GM12878 (cell line): ENCODE data around the gene ERMARD. TPM values are rescaled to one million over a fixed set of nuclear protein-coding genes. Genes with fewer than 3 reads are reported as not detected.

Source experiments
- ATAC-seq: fragments of 200-7000 bp; cut with Tn5 transposase; 3 replicates; pipeline ENCODE4 v1.9.1; 2020; ENCODE audit warnings: mild to moderate bottlenecking, moderate library complexity
- BruUV-seq: library from RNA; stranded (reverse); fragments of 400-500 nt; replicated peaks from 2 replicates; lab custom pipeline; 2021; lab: Mats Ljungman, UMichigan
- CTCF ChIA-PET: fragments of 300-600 bp; sonication (Branson Sonifier 250); formaldehyde crosslinking; extraction: SDS; loops from one replicate; lab custom pipeline; 2021; ENCODE audit warnings: inconsistent platforms; lab: Yijun Ruan, JAX
- POLR2A ChIA-PET: fragments of 350-600 bp; formaldehyde crosslinking; extraction: SDS; loops from one replicate; lab custom pipeline; 2021; ENCODE audit warnings: inconsistent platforms; lab: Charles Lee
- RAD21 ChIA-PET: fragments of 300-600 bp; sonication (Branson Sonifier 250); formaldehyde crosslinking; loops from one replicate; lab custom pipeline; 2023; ENCODE audit warnings: antibody characterized with exemption; ENCODE audit not compliant: unreplicated experiment; lab: Charles Lee
- SMC1A ChIA-PET: fragments of 300-600 bp; sonication (Branson Sonifier 250); formaldehyde crosslinking; loops from one replicate; lab custom pipeline; 2023; ENCODE audit not compliant: unreplicated experiment, uncharacterized antibody; lab: Charles Lee
- DNase-seq: peaks from one replicate; pipeline ENCODE4 v3.0.0-alpha.2; 2011; ENCODE audit warnings: low read depth, low spot score
- FAIRE-seq: peaks from 3 replicates; lab custom pipeline; 2011; peaks lifted over from hg19 to GRCh38; lab: Jason Lieb, UNC
- H2AFZ ChIP-seq: 2 replicates; pipeline ENCODE4 v1.6.0; 2011; ENCODE audit warnings: low read depth, low read length, control low read depth; ENCODE audit not compliant: control insufficient read depth
- H3K27ac ChIP-seq: 2 replicates; pipeline ENCODE4 v1.5.1; 2011; ENCODE audit warnings: control low read depth; ENCODE audit not compliant: control insufficient read depth, insufficient read depth
- H3K27me3 ChIP-seq, 2 experiments: replicated peaks in 1 of 2; 2 replicates each; pipeline versions ENCODE4 v1.6.0 to v1.6.1; 2011; ENCODE audit warnings: low read length in 1 of 2; ENCODE audit not compliant: control insufficient read depth in 2 of 2, insufficient read depth in 2 of 2
- H3K36me3 ChIP-seq, 2 experiments: 2 replicates each; pipeline ENCODE4 v1.5.1; 2011; ENCODE audit warnings: low read length in 1 of 2; ENCODE audit not compliant: control insufficient read depth in 2 of 2, insufficient read depth in 2 of 2
- H3K4me1 ChIP-seq: 2 replicates; pipeline ENCODE4 v1.6.1; 2011; ENCODE audit warnings: mild to moderate bottlenecking, low read length, moderate library complexity, mixed read lengths; ENCODE audit not compliant: control insufficient read depth, insufficient read depth
- H3K4me2 ChIP-seq: 2 replicates; pipeline ENCODE4 v1.6.0; 2011; ENCODE audit warnings: control low read depth; ENCODE audit not compliant: control insufficient read depth, insufficient read depth
- H3K4me3 ChIP-seq: fragments of 200-600 bp; sonication (generic); 2 replicates; pipeline ENCODE4 v1.5.1; 2016
- H3K79me2 ChIP-seq: 2 replicates; pipeline ENCODE4 v1.6.0; 2011; ENCODE audit warnings: low read length; ENCODE audit not compliant: control insufficient read depth, insufficient read depth
- H3K9ac ChIP-seq: 2 replicates; pipeline ENCODE4 v1.8.0; 2011; ENCODE audit warnings: low read length, control low read depth, mixed read lengths; ENCODE audit not compliant: control insufficient read depth, insufficient read depth
- H3K9me3 ChIP-seq: replicated peaks from 3 replicates; pipeline ENCODE4 v1.5.1; 2011; ENCODE audit warnings: mild to moderate bottlenecking, low read length; ENCODE audit not compliant: control insufficient read depth, insufficient read depth
- H4K20me1 ChIP-seq: 2 replicates; pipeline ENCODE4 v1.6.0; 2011; ENCODE audit not compliant: control insufficient read depth, insufficient read depth
- BHLHE40 ChIP-seq, 2 experiments: fragments of 450-650 bp in 1 of 2; IDR thresholded peaks; 2 replicates each; pipeline ENCODE4 v1.6.1; 2011 to 2017; ENCODE audit warnings: low read depth in 2 of 2, borderline replicate concordance in 1 of 2, improper control_type of control experiment in 1 of 2, low read length in 1 of 2, mild to moderate bottlenecking in 1 of 2
- BMI1 ChIP-seq: fragments of 450-650 bp; IDR thresholded peaks from 2 replicates; pipeline ENCODE4 v1.6.1; 2016; ENCODE audit warnings: mild to moderate bottlenecking, moderate library complexity, borderline replicate concordance
- EED ChIP-seq: sonication (generic); IDR thresholded peaks from 2 replicates; pipeline ENCODE4 v1.6.1; 2016; ENCODE audit warnings: antibody characterized with exemption, low read depth
- HDGF ChIP-seq: fragments of 450-650 bp; IDR thresholded peaks from 2 replicates; pipeline ENCODE4 v1.6.1; 2016; ENCODE audit warnings: antibody characterized with exemption
- MYC ChIP-seq: IDR thresholded peaks from 2 replicates; pipeline ENCODE4 v1.6.1; 2011; ENCODE audit warnings: mild to moderate bottlenecking, low read length, moderate library complexity, inconsistent platforms; ENCODE audit not compliant: insufficient read depth, insufficient replicate concordance, insufficient read length, severe bottlenecking
- SP1 ChIP-seq: IDR thresholded peaks from one replicate; pipeline ENCODE4 v1.6.1; 2011; ENCODE audit warnings: low read depth, low read length
- TCF3 ChIP-seq: IDR thresholded peaks from 2 replicates; pipeline ENCODE4 v1.6.1; 2012; ENCODE audit warnings: low read depth, mild to moderate bottlenecking, low read length, borderline replicate concordance; ENCODE audit not compliant: insufficient read depth
- TCF7 ChIP-seq: IDR thresholded peaks from 2 replicates; pipeline ENCODE4 v1.6.1; 2014; ENCODE audit warnings: antibody characterized with exemption, borderline replicate concordance
- WGBS: methylation state at CpG from one replicate; pipeline ENCODE4 v1.1.6; 2016; ENCODE audit warnings: low lambda C conversion rate; ENCODE audit not compliant: insufficient replicate concordance, insufficient coverage; ENCODE audit errors: missing lambda C conversion rate; 5-methylcytosine and 5-hydroxymethylcytosine counted together
- in situ Hi-C: fragments of 300-500 bp; cut with MboI; formaldehyde crosslinking; loops from 9 replicates; pipeline ENCODE4 v1.14.3; 2018; ENCODE audit warnings: mixed read lengths
- intact Hi-C: fragments of 100-400 bp; cut with micrococcal nuclease; formaldehyde crosslinking; loops from one replicate; pipeline ENCODE4 v1.14.2; 2022; ENCODE audit not compliant: unreplicated experiment
- polyA plus RNA-seq, 11 experiments: library from polyadenylated mRNA; depleted of rRNA in 4 of 11; unstranded in 6 of 11; stranded (reverse) in 5 of 11; fragments of >200 nt; fragmentation: Nextera tagmentation in 4 of 11; fragmentation: Illumina TruSeq in 1 of 11; extraction: Ambion mirVana in 4 of 11; extraction: Trizol in 1 of 11; gene quantifications; 1 replicate in 1 of 11; 2 replicates in 10 of 11; pipeline versions ENCODE4 v1.2.1 to v1.2.3, GENCODE V29; 2011 to 2016; ENCODE audit warnings: inconsistent platforms in 2 of 11, missing spikeins in 2 of 11, low read depth in 1 of 11
- total RNA-seq, 4 experiments: library from RNA; depleted of rRNA in 3 of 4; stranded (reverse); fragments of >200 nt in 3 of 4; fragmentation: Illumina TruSeq in 1 of 4; extraction: Trizol in 1 of 4; gene quantifications; 2 replicates each; pipeline versions ENCODE4 v1.2.1 to v1.2.3, GENCODE V29; 2013 to 2021
- TF ChIP-seq, protein P1 (sequence below): fragments of 450-650 bp; IDR thresholded peaks from 2 replicates; pipeline ENCODE4 v1.6.1; 2017; ENCODE audit warnings: mild to moderate bottlenecking, moderate library complexity
- TF ChIP-seq, protein P2 (sequence below), 3 experiments: IDR thresholded peaks in 2 of 3; conservative IDR thresholded peaks in 1 of 3; 2 replicates each; pipeline ENCODE4 v1.5.1; 2011; ENCODE audit warnings: low read depth in 3 of 3, low read length in 3 of 3, mild to moderate bottlenecking in 3 of 3, control low read depth in 2 of 3, moderate library complexity in 2 of 3, inconsistent platforms in 1 of 3, mixed read lengths in 1 of 3; ENCODE audit not compliant: control insufficient read depth in 2 of 3, insufficient read depth in 1 of 3; ENCODE audit errors: extremely low read depth in 1 of 3
- TF ChIP-seq, protein P3 (sequence below): fragments of 450-650 bp; IDR thresholded peaks from 2 replicates; pipeline ENCODE4 v1.6.1; 2016; ENCODE audit warnings: mild to moderate bottlenecking

Gene ERMARD
- total and polyA plus RNA-seq, 10 of the 15 experiments (the other 5 are each of a cell fraction or from before 2014, with no cell fraction given), result 24.4 to 63.3 (median 34.1) TPM

GRCh38 chr6:169780571-169781091 is 29.2 kb downstream of the ERMARD start (continued):
- TF ChIP-seq, protein P1, sequence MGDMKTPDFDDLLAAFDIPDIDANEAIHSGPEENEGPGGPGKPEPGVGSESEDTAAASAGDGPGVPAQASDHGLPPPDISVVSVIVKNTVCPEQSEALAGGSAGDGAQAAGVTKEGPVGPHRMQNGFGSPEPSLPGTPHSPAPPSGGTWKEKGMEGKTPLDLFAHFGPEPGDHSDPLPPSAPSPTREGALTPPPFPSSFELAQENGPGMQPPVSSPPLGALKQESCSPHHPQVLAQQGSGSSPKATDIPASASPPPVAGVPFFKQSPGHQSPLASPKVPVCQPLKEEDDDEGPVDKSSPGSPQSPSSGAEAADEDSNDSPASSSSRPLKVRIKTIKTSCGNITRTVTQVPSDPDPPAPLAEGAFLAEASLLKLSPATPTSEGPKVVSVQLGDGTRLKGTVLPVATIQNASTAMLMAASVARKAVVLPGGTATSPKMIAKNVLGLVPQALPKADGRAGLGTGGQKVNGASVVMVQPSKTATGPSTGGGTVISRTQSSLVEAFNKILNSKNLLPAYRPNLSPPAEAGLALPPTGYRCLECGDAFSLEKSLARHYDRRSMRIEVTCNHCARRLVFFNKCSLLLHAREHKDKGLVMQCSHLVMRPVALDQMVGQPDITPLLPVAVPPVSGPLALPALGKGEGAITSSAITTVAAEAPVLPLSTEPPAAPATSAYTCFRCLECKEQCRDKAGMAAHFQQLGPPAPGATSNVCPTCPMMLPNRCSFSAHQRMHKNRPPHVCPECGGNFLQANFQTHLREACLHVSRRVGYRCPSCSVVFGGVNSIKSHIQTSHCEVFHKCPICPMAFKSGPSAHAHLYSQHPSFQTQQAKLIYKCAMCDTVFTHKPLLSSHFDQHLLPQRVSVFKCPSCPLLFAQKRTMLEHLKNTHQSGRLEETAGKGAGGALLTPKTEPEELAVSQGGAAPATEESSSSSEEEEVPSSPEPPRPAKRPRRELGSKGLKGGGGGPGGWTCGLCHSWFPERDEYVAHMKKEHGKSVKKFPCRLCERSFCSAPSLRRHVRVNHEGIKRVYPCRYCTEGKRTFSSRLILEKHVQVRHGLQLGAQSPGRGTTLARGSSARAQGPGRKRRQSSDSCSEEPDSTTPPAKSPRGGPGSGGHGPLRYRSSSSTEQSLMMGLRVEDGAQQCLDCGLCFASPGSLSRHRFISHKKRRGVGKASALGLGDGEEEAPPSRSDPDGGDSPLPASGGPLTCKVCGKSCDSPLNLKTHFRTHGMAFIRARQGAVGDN, result no peak
- TF ChIP-seq TCF7, result no peak
- no peak for TF ChIP-seq MYC
- no peak for TF ChIP-seq EED

DNA sequence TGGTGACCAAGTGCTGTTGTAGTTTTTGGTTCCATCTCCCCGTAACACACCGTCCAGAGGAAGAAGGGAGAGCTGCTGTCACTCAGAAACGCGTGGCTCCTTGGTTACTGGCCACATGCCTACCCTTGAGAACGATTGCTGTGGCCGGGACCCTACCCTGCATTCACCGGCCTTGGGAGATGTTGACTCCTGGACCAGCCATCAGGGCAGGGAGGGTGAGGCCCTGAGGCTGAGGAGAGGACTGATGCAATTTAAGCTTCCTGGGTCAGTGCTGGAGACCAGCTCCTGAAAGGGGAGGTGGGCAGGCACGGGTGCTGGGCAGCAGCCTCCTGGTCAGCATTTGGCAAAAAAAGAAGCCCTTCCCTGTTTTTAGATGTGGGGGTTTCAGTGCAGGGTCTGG is 31.5 kb downstream of the ERMARD start:
- POLR2A ChIA-PET, result no interaction called here
- intact Hi-C loops, result no loop called here
- no peak overlapping the region for H3K4me3 ChIP-seq
- TF ChIP-seq, protein P2, sequence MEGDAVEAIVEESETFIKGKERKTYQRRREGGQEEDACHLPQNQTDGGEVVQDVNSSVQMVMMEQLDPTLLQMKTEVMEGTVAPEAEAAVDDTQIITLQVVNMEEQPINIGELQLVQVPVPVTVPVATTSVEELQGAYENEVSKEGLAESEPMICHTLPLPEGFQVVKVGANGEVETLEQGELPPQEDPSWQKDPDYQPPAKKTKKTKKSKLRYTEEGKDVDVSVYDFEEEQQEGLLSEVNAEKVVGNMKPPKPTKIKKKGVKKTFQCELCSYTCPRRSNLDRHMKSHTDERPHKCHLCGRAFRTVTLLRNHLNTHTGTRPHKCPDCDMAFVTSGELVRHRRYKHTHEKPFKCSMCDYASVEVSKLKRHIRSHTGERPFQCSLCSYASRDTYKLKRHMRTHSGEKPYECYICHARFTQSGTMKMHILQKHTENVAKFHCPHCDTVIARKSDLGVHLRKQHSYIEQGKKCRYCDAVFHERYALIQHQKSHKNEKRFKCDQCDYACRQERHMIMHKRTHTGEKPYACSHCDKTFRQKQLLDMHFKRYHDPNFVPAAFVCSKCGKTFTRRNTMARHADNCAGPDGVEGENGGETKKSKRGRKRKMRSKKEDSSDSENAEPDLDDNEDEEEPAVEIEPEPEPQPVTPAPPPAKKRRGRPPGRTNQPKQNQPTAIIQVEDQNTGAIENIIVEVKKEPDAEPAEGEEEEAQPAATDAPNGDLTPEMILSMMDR (IDR thresholded peaks at IDR 0.05 in 2 of 3, conservative IDR thresholded peaks at IDR 0.05 in 1 of 3; ENCODE audit: control insufficient read depth in 2 of 3, extremely low read depth in 1 of 3, insufficient read depth in 1 of 3, low read depth in 3 of 3, low read length in 3 of 3), result no peak
- TF ChIP-seq HDGF (no peak), SP1 (no peak), TCF3 (no peak), BMI1 (no peak), BHLHE40 (IDR thresholded peaks at IDR 0.05; ENCODE audit: borderline replicate concordance in 1 of 2, low read depth in 2 of 2, low read length in 1 of 2) (no peak)
- TF ChIP-seq, protein P3, sequence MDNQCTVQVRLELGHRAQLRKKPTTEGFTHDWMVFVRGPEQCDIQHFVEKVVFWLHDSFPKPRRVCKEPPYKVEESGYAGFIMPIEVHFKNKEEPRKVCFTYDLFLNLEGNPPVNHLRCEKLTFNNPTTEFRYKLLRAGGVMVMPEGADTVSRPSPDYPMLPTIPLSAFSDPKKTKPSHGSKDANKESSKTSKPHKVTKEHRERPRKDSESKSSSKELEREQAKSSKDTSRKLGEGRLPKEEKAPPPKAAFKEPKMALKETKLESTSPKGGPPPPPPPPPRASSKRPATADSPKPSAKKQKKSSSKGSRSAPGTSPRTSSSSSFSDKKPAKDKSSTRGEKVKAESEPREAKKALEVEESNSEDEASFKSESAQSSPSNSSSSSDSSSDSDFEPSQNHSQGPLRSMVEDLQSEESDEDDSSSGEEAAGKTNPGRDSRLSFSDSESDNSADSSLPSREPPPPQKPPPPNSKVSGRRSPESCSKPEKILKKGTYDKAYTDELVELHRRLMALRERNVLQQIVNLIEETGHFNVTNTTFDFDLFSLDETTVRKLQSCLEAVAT, result no peak

More for the DNA sequence above, 31.5 kb downstream of the ERMARD start:
- ChIA-PET RAD21 (no interaction called here), SMC1A (no interaction called here), CTCF (no interaction called here)
- no peak for FAIRE-seq
- H3K4me1 ChIP-seq, result no peaks in the 10 kb centered on the region
- no peaks in the 10 kb centered on the region; the same call in 2 of the 3 replicates for H3K9me3 ChIP-seq
- H3K9ac ChIP-seq, result no peak overlapping the region
- no peak overlapping the region for H3K4me2 ChIP-seq
- no TSS peak for BruUV-seq
- no peak for ATAC-seq
- H3K79me2 ChIP-seq, result no peaks in the 10 kb centered on the region
- H3K36me3 ChIP-seq, result peaks cover 1 to 3% of the 10 kb centered on the region in 2 experiments
- no peak overlapping the region for H2AFZ ChIP-seq
- DNase-seq, result no peak
- H3K27me3 ChIP-seq, result no peaks in the 10 kb centered on the region
- H4K20me1 ChIP-seq, result no peaks in the 10 kb centered on the region
- in situ Hi-C loops, result no loop called here
- 87% methylated on average over 7 of the region's 8 CpGs for WGBS
- H3K27ac ChIP-seq, result no peak overlapping the region
